ENCODE measurements around the gene SENP1. TPM values are rescaled to one million over a fixed set of nuclear protein-coding genes. Genes with fewer than 3 reads are reported as not detected.

SENP1 gene
- total RNA-seq, 1 experiment from 2014 or later = 28.8 TPM

DNA sequence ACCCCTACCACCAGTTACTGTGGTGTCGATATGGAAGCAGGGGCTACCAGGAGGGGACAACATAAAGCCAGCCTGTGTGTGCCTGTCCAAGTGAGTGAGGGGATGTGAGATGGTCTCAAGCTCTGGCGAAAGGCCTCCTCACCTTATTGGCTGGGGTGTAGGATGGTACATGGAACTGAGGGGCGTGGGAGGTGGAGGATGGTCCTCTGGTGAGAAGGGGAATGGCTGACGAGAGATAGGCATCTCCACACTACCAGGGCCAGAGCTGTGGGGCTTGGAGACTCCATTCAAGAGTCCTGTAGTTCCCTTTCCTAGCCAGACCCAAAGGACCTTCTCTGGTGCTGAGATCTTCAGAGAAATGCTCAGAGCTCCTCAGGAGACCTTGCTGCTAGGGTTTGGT, 69.1 kb downstream of the SENP1 start:
- H3K4me3 Mint-ChIP-seq = peak overlapping the region; percentile 12 to 61; a peak in 3 of 5 replicates
- Histone ChIP-seq H2BK12ac (ENCODE audit: insufficient read length, low read depth, low read length) (peak overlapping the region; percentile 92), H3K23me2 (ENCODE audit: insufficient read length, low read depth, low read length, poor library complexity, severe bottlenecking) (no peaks in the 10 kb centered on the region), H3K79me2 (ENCODE audit: insufficient read depth, low read length) (no peaks in the 10 kb centered on the region), H2AFZ (ENCODE audit: low read length) (no peak overlapping the region), H3K9ac (ENCODE audit: extremely low read depth, insufficient read length, low read length) (no peak overlapping the region), H3T11ph (ENCODE audit: low read length) (no peak overlapping the region), H4K20me1 (ENCODE audit: control insufficient read depth, insufficient read depth, insufficient read length) (no peaks in the 10 kb centered on the region), H4K8ac (replicated peaks; ENCODE audit: insufficient read length, low read depth, low read length) (no peak overlapping the region), H3K27me3 (ENCODE audit: insufficient read depth, low read length) (peaks cover 14% of the 10 kb centered on the region; the same call in 1 of the 2 replicates), H4K5ac (ENCODE audit: insufficient read length, low read depth, low read length) (no peak overlapping the region), H3K27ac (ENCODE audit: insufficient read length, low read depth, low read length) (no peak overlapping the region), H2BK20ac (ENCODE audit: low read depth, low read length, poor library complexity, severe bottlenecking) (no peak overlapping the region), H3K4ac (ENCODE audit: low read depth, low read length) (no peak overlapping the region), H3K56ac (ENCODE audit: insufficient read length, low read depth, low read length) (no peak overlapping the region), H3K9me3 (ENCODE audit: control insufficient read depth, low read depth, low read length) (no peaks in the 10 kb centered on the region), H4K91ac (ENCODE audit: insufficient read length, low read depth, low read length) (no peak overlapping the region), H3K79me1 (ENCODE audit: insufficient read depth, low read depth, low read length, poor library complexity, severe bottlenecking) (no peaks in the 10 kb centered on the region), H2BK15ac (ENCODE audit: low read depth, low read length) (no peak overlapping the region), H3K4me2 (ENCODE audit: insufficient read depth, insufficient read length, low read length) (peak overlapping the region; percentile 3), H3K14ac (ENCODE audit: insufficient read depth, low read length) (0 out of 2 replicates have a peak overlapping the region, but pooled peaks have one; percentile 32), H3K4me1 (ENCODE audit: insufficient read depth, low read length) (peaks cover 12% of the 10 kb centered on the region; the same call in 1 of the 2 replicates), H2BK5ac (ENCODE audit: insufficient read length, low read length) (no peak overlapping the region), H2BK120ac (ENCODE audit: low read depth, low read length, poor library complexity, severe bottlenecking) (no peak overlapping the region), H3K23ac (ENCODE audit: insufficient read length, low read depth, low read length) (no peak overlapping the region), H3K18ac (ENCODE audit: insufficient read length, low read depth, low read length) (peak overlapping the region; percentile 54), H2AK5ac (ENCODE audit: insufficient read length, low read length) (no peak overlapping the region)
- H3K36me3 Mint-ChIP-seq (ENCODE audit: insufficient read depth in 1 of 3, low read depth in 3 of 3) = peaks cover 0 to 4% (median 0%) of the 10 kb centered on the region in 3 experiments; a peak in 3 of 7 replicates
- H3K27me3 Mint-ChIP-seq (ENCODE audit: low read depth) = peaks cover 87% of the 10 kb centered on the region
- H3K27ac Mint-ChIP-seq = no peak overlapping the region
- no CpG with 5 or more reads among the region's 4 CpGs for WGBS (ENCODE audit: extremely low coverage, insufficient read length, low lambda C conversion rate)
- H3K9me3 Mint-ChIP-seq = no peaks in the 10 kb centered on the region
- peaks cover 31 to 33% of the 10 kb centered on the region in 2 experiments for H3K4me1 Mint-ChIP-seq
- DNase-seq = no peak
- TF ChIP-seq, protein P1, sequence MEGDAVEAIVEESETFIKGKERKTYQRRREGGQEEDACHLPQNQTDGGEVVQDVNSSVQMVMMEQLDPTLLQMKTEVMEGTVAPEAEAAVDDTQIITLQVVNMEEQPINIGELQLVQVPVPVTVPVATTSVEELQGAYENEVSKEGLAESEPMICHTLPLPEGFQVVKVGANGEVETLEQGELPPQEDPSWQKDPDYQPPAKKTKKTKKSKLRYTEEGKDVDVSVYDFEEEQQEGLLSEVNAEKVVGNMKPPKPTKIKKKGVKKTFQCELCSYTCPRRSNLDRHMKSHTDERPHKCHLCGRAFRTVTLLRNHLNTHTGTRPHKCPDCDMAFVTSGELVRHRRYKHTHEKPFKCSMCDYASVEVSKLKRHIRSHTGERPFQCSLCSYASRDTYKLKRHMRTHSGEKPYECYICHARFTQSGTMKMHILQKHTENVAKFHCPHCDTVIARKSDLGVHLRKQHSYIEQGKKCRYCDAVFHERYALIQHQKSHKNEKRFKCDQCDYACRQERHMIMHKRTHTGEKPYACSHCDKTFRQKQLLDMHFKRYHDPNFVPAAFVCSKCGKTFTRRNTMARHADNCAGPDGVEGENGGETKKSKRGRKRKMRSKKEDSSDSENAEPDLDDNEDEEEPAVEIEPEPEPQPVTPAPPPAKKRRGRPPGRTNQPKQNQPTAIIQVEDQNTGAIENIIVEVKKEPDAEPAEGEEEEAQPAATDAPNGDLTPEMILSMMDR (conservative IDR thresholded peaks at IDR 0.05) = no peak
